GM10248 (cell line): ENCODE measurements around the gene COL4A5.

Source experiments
- CTCF ChIA-PET: fragments of 300-600 bp; sonication (Branson Sonifier 250); formaldehyde crosslinking; extraction: SDS; loops from one replicate; lab custom pipeline; 2021; ENCODE audit warnings: antibody characterized with exemption; lab: Yijun Ruan, JAX
- POLR2A ChIA-PET: fragments of 350-650 bp; sonication (Branson Sonifier 250); formaldehyde crosslinking; extraction: SDS; loops from one replicate; lab custom pipeline; 2020; ENCODE audit warnings: antibody characterized with exemption; lab: Yijun Ruan, JAX
- DNase-seq: peaks from one replicate; pipeline ENCODE4 v3.0.0; 2012; ENCODE audit errors: extremely low spot score
- TF ChIP-seq, protein P1 (sequence below): IDR thresholded peaks from 2 replicates; pipeline ENCODE4 v1.5.1; 2012; ENCODE audit warnings: mild to moderate bottlenecking, low read depth; ENCODE audit errors: extremely low read depth, missing control alignments, control extremely low read depth

Gene COL4A5

GRCh38 chrX:108590496-108590895 is 150.9 kb downstream of the COL4A5 start:
- DNase-seq: no peak
- ChIA-PET POLR2A (no interaction called here), CTCF (no interaction called here)
- TF ChIP-seq, protein P1, sequence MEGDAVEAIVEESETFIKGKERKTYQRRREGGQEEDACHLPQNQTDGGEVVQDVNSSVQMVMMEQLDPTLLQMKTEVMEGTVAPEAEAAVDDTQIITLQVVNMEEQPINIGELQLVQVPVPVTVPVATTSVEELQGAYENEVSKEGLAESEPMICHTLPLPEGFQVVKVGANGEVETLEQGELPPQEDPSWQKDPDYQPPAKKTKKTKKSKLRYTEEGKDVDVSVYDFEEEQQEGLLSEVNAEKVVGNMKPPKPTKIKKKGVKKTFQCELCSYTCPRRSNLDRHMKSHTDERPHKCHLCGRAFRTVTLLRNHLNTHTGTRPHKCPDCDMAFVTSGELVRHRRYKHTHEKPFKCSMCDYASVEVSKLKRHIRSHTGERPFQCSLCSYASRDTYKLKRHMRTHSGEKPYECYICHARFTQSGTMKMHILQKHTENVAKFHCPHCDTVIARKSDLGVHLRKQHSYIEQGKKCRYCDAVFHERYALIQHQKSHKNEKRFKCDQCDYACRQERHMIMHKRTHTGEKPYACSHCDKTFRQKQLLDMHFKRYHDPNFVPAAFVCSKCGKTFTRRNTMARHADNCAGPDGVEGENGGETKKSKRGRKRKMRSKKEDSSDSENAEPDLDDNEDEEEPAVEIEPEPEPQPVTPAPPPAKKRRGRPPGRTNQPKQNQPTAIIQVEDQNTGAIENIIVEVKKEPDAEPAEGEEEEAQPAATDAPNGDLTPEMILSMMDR: no peak

DNA sequence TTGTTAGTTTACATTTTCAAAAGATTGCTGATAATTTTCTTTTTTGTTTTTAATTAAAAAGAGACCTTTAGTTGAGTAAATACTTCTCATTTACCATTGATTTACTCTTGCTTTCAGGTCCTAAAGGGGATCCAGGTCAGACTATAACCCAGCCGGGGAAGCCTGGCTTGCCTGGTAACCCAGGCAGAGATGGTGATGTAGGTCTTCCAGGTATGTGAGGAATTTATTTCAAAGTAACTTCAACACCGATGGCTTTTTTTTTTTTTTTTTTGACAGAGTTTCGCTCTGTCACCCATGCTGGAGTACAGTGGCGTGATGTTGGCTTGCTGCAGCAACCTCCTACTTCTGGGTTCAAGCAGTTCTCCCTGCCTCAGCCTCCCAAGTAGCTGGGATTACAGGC is 161.6 kb downstream of the COL4A5 start:
- TF ChIP-seq, protein P1: no peak
- POLR2A ChIA-PET: no interaction called here
- no peak for DNase-seq
- CTCF ChIA-PET: no interaction called here

GRCh38 chrX:108610141-108610540 is 170.5 kb downstream of the COL4A5 start:
- TF ChIP-seq, protein P1: no peak
- ChIA-PET CTCF (no interaction called here), POLR2A (no interaction called here)
- DNase-seq: no peak

GRCh38 chrX:108614616-108615015 is 175.0 kb downstream of the COL4A5 start:
- no peak for DNase-seq
- ChIA-PET POLR2A (no interaction called here), CTCF (no interaction called here)
- TF ChIP-seq, protein P1: no peak

GRCh38 chrX:108640817-108641216 is 201.2 kb downstream of the COL4A5 start:
- TF ChIP-seq, protein P1: no peak
- CTCF ChIA-PET: interaction anchor here (1.6 kb wide), 1 partner anchor 15 kb away, joined by 4 read pairs; no protein-coding TSS in a partner anchor
- no peak for DNase-seq
- POLR2A ChIA-PET: no interaction called here

DNA sequence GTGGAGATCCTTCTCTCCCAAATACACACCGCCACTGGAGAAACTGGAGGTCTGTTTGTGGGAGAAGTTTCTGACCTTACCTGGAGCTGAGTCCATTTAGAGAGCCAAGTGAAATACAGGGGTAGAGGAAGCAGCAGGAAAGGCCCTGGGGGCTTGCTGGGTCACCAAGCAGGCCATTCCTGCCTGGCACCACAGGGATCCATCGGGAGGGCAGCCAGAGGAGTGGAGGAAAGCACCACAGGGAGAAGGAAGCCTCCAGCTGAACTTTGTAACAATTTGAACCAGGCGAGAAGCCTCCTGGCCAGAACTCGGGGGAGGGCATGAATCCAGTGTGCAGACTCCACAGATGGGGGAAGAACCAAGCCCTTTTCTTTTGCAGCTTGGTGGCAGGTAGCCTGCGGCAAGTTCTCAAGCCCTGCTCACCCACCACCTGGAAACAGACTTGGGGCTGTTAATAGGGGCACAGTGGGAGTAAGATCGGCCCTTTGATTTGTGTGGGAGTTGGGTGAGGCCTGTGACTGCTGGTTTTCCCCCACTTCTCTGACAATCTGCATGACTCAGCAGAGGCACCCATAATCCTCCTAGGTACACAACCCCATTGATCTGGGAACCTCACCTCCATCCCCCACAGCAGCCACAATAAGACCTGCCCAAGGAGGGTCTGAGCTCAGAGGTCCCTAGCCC is 202.1 kb downstream of the COL4A5 start:
- CTCF ChIA-PET: interaction anchor here (1.6 kb wide), 1 partner anchor 16 kb away, joined by 4 read pairs; no protein-coding TSS in a partner anchor
- TF ChIP-seq, protein P1: no peak
- no peak for DNase-seq
- POLR2A ChIA-PET: no interaction called here
